ENCODE results near the gene H2BW2. TPM values are rescaled to one million over a fixed set of nuclear protein-coding genes. Genes with fewer than 3 reads are reported as not detected.

Gene H2BW2
- total RNA-seq, 1 experiment from 2014 or later: 0.15 TPM

- TF ChIP-seq AFF4 (CRISPR knock-in tag; IDR thresholded peaks at IDR 0.05; ENCODE audit: borderline replicate concordance): no peak
- TF ChIP-seq ELF4 (CRISPR knock-in tag; IDR thresholded peaks at IDR 0.05; ENCODE audit: low read depth): no peak
- no peak for TF ChIP-seq ATF3 (CRISPR knock-in tag; conservative IDR thresholded peaks at IDR 0.05)
- TF ChIP-seq FOXK1 (CRISPR knock-in tag; IDR thresholded peaks at IDR 0.05): no peak
- TF ChIP-seq NR1H2 (CRISPR knock-in tag; IDR thresholded peaks at IDR 0.05): no peak
- TF ChIP-seq CREM (CRISPR knock-in tag; IDR thresholded peaks at IDR 0.05): no peak
Observed at GRCh38 chrX:104018126-104018525, 21.6 kb upstream of the H2BW2 start (continued).

DNA sequence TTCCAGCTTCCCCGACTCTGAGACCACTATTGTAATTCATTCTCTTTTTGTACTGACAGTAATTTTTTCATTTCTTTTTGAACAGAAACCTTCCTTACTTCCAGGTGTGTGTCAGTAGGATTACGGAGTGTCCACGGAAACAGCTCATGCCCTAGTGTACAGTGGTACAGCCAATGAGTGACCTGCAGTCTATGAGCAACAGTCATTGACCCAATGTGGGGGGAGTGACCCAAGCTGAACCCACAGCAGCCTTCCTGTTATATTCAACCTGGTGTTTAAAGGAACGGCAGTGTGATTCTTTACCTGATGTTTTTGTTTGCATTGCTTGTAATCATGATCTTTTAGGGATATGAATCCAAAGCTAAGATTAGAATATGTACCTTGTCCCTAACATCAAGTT lies 1.2 kb downstream of the H2BW2 start:
- DNase-seq (ENCODE audit: low spot score) (no peak), ATAC-seq (no peak)
- no peak overlapping the region for H3K27ac Mint-ChIP-seq
- H3K4me1 Mint-ChIP-seq: peaks cover 9% of the 10 kb centered on the region
- POLR2A ChIA-PET: no interaction called here
- CTCF ChIA-PET: no interaction called here
- TF ChIP-seq, protein P1, sequence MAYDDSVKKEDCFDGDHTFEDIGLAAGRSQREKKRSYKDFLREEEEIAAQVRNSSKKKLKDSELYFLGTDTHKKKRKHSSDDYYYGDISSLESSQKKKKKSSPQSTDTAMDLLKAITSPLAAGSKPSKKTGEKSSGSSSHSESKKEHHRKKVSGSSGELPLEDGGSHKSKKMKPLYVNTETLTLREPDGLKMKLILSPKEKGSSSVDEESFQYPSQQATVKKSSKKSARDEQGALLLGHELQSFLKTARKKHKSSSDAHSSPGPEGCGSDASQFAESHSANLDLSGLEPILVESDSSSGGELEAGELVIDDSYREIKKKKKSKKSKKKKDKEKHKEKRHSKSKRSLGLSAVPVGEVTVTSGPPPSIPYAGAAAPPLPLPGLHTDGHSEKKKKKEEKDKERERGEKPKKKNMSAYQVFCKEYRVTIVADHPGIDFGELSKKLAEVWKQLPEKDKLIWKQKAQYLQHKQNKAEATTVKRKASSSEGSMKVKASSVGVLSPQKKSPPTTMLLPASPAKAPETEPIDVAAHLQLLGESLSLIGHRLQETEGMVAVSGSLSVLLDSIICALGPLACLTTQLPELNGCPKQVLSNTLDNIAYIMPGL (CRISPR knock-in tag; IDR thresholded peaks at IDR 0.05): no peak
- no peak for TF ChIP-seq ZNF138 (CRISPR knock-in tag; conservative IDR thresholded peaks at IDR 0.05)
- no peak for TF ChIP-seq ATF1 (CRISPR knock-in tag; IDR thresholded peaks at IDR 0.05)
- no peak for TF ChIP-seq IRF1 (CRISPR knock-in tag; IDR thresholded peaks at IDR 0.05)
- no peak for TF ChIP-seq RORB (CRISPR knock-in tag; IDR thresholded peaks at IDR 0.05)
- peaks cover 3% of the 10 kb centered on the region for H3K27me3 Mint-ChIP-seq (ENCODE audit: low read depth)
- no peaks in the 10 kb centered on the region for H3K36me3 Mint-ChIP-seq
- no peak overlapping the region for H3K4me3 Mint-ChIP-seq
- no peaks in the 10 kb centered on the region for H3K9me3 Mint-ChIP-seq

DNA sequence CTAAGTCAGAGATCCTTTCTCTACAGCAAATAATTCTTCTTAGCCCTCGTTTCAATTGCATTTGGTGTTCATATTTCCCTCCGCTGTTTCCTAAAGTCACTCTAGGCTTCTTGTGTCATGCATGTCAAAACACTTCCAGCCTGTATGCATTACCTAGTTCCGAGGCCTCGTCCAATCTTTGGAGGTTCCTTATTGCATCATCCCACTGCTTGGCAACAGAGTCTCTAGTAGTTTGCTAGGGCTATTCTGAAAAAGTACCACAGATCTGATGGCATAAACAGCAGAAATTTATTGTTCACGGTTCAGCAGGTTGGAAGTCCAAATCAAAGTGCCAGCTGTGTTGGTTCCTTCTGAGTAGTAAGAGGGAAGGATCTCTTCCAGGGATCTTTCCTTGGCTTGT lies 5.9 kb downstream of the H2BW2 start:
- DNase-seq (ENCODE audit: low spot score): no peak
- CTCF ChIA-PET: no interaction called here
- Mint-ChIP-seq H3K27ac (no peak overlapping the region), H3K4me3 (no peak overlapping the region), H3K27me3 (ENCODE audit: low read depth) (peaks cover 3% of the 10 kb centered on the region), H3K4me1 (peaks cover 9% of the 10 kb centered on the region), H3K9me3 (no peaks in the 10 kb centered on the region), H3K36me3 (no peaks in the 10 kb centered on the region)
- POLR2A ChIA-PET: no interaction called here
- TF ChIP-seq CDX4 (CRISPR knock-in tag; IDR thresholded peaks at IDR 0.05; ENCODE audit: borderline replicate concordance): no peak
- TF ChIP-seq STAT6 (CRISPR knock-in tag; conservative IDR thresholded peaks at IDR 0.05; ENCODE audit: low read depth): no peak
- TF ChIP-seq, protein P2, sequence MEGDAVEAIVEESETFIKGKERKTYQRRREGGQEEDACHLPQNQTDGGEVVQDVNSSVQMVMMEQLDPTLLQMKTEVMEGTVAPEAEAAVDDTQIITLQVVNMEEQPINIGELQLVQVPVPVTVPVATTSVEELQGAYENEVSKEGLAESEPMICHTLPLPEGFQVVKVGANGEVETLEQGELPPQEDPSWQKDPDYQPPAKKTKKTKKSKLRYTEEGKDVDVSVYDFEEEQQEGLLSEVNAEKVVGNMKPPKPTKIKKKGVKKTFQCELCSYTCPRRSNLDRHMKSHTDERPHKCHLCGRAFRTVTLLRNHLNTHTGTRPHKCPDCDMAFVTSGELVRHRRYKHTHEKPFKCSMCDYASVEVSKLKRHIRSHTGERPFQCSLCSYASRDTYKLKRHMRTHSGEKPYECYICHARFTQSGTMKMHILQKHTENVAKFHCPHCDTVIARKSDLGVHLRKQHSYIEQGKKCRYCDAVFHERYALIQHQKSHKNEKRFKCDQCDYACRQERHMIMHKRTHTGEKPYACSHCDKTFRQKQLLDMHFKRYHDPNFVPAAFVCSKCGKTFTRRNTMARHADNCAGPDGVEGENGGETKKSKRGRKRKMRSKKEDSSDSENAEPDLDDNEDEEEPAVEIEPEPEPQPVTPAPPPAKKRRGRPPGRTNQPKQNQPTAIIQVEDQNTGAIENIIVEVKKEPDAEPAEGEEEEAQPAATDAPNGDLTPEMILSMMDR (IDR thresholded peaks at IDR 0.05): no peak
- no peak for TF ChIP-seq ZNF532 (CRISPR knock-in tag; IDR thresholded peaks at IDR 0.05; ENCODE audit: borderline replicate concordance)
- TF ChIP-seq, protein P3, sequence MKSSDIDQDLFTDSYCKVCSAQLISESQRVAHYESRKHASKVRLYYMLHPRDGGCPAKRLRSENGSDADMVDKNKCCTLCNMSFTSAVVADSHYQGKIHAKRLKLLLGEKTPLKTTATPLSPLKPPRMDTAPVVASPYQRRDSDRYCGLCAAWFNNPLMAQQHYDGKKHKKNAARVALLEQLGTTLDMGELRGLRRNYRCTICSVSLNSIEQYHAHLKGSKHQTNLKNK (CRISPR knock-in tag; IDR thresholded peaks at IDR 0.05): no peak
- no peak for ATAC-seq

All from WTC11 (cell line).